Ovary (tissue), 9 donors: ENCODE measurements around the gene PWWP2B. TPM values are rescaled to one million over a fixed set of nuclear protein-coding genes. Genes with fewer than 3 reads are reported as not detected.
A peak's percentile ranks its signal among the peaks of the same experiment; 100 is the strongest.

Experiments
- DNase-seq, 5 donors: peaks; one replicate each; pipeline ENCODE4 v3.0.0-alpha.2; 2019 to 2020
- H3K27ac ChIP-seq, 2 donors: fragments of 200-600 bp; one replicate each; pipeline versions ENCODE4 v1.5.1 to v1.8.0; 2019 to 2022
- H3K27me3 ChIP-seq: fragments of 200-600 bp; one replicate; pipeline ENCODE4 v1.8.0; 2022
- H3K36me3 ChIP-seq: fragments of 200-600 bp; sonication (generic); one replicate; pipeline ENCODE4 v1.5.1; 2019
- H3K4me1 ChIP-seq: one replicate; pipeline ENCODE4 v1.8.1; 2013; ENCODE audit warnings: mild to moderate bottlenecking, moderate library complexity; ENCODE audit not compliant: insufficient read depth
- H3K4me3 ChIP-seq: fragments of 200-600 bp; sonication (generic); one replicate; pipeline ENCODE4 v1.5.1; 2017
- H3K9me3 ChIP-seq, 2 donors: fragments of 200-600 bp in 1 of 2; sonication (generic) in 1 of 2; one replicate each; pipeline versions ENCODE4 v1.5.1 to v1.8.1; 2013 to 2019; ENCODE audit warnings: mild to moderate bottlenecking in 1 of 2, moderate library complexity in 1 of 2
- CTCF ChIP-seq, 3 donors: fragments of 450-650 bp in 2 of 3; fragments of 200-600 bp in 1 of 3; IDR thresholded peaks; one replicate each; pipeline versions ENCODE4 v1.5.1 to v1.8.0; 2016 to 2022; ENCODE audit warnings: antibody characterized with exemption in 3 of 3, mild to moderate bottlenecking in 1 of 3
- EP300 ChIP-seq: sonication (generic); formaldehyde crosslinking; IDR thresholded peaks from one replicate; pipeline ENCODE4 v1.6.1; 2017; ENCODE audit warnings: antibody characterized with exemption
- POLR2A ChIP-seq: fragments of 450-650 bp; IDR thresholded peaks from one replicate; pipeline ENCODE4 v1.6.1; 2017; ENCODE audit warnings: antibody characterized with exemption, mild to moderate bottlenecking, moderate library complexity
- WGBS, 3 donors: extraction: QIAGEN DNeasy Blood & Tissue Kit in 1 of 3; methylation state at CpG; one replicate each; pipeline versions ENCODE4 v1.1.5 to v1.1.7; 2013 to 2017; 5-methylcytosine and 5-hydroxymethylcytosine counted together
- intact Hi-C, 4 donors: fragments of 100-400 bp; cut with DNase I; formaldehyde crosslinking; loops; one replicate each; pipeline versions ENCODE4 v1.11.0 to v1.15.1; 2022 to 2023
- polyA plus RNA-seq, 2 donors: library from polyadenylated mRNA; stranded (reverse); fragments of 200-250 nt in 1 of 2; fragments of 350-450 nt in 1 of 2; fragmentation: Illumina TruSeq in 1 of 2; extraction: RNeasy Lipid Tissue Mini Kit (QIAGEN cat#74804) in 1 of 2; gene quantifications; one replicate each; pipeline ENCODE4 v1.2.3, GENCODE V29; 2013 to 2014
- total RNA-seq, 7 donors: library from RNA; depleted of rRNA in 2 of 7; stranded (reverse); fragments of >200 nt in 2 of 7; fragmentation: NEBNext Ultra II Directional in 3 of 7; extraction: Animal tissue kit (Norgen Biotek cat#: 25700) in 3 of 7; gene quantifications; one replicate each; pipeline versions ENCODE4 v1.1.0 to v1.2.4, GENCODE V29; 2016 to 2023
- donor health status: DM: no; HTN: no; CAD: no; lungs with moderate emphysema.
- donor health status: DM: no; HTN: no; CAD: no.
- donor health status: Bipolar disorder and iron deficiency.
- donor health status: DM: yes; HTN: yes; CAD: no.
- donor health status: DM: no; HTN: no; CAD: no.
- donor health status: DM: yes; HTN: yes; CAD: no.

Gene PWWP2B
- total and polyA plus RNA-seq, 9 donors: 1.1 to 26.0 (median 14.9) TPM

- Histone ChIP-seq H3K4me1 (peaks cover 6% of the 10 kb centered on the region), H3K36me3 (no peaks in the 10 kb centered on the region), H3K27me3 (no peaks in the 10 kb centered on the region), H3K9me3 (no peaks in the 10 kb centered on the region), H3K27ac (no peak overlapping the region), H3K4me3 (no peak overlapping the region)
- TF ChIP-seq CTCF (IDR thresholded peaks at IDR 0.05) (no peak), EP300 (no peak), POLR2A (no peak)
- intact Hi-C loops: no loop called here
- DNase-seq: peak in 1 of 5 donors; percentile 31
- WGBS, 3 donors: 87 to 89% (median 89%) methylated on average over 17 of the region's 17 CpGs
Observed at GRCh38 chr10:132446195-132446581, 49.2 kb downstream of the PWWP2B start.

- Histone ChIP-seq H3K4me1 (peaks cover 6% of the 10 kb centered on the region), H3K4me3 (no peak overlapping the region), H3K27ac (peak overlapping the region in 1 of 2 donors; percentile 54), H3K27me3 (no peaks in the 10 kb centered on the region), H3K9me3 (no peaks in the 10 kb centered on the region), H3K36me3 (no peaks in the 10 kb centered on the region)
- peak in 2 of 5 donors; percentile 58 to 67 for DNase-seq
- intact Hi-C loops: no loop called here
- 47 to 54% (median 49%) methylated on average over 11 to 17 of the region's 17 CpGs for WGBS, 3 donors
- TF ChIP-seq CTCF (IDR thresholded peaks at IDR 0.05) (peak in 1 of 3 donors; percentile 22), EP300 (no peak)
Observed at GRCh38 chr10:132446661-132447445, 49.9 kb downstream of the PWWP2B start.

GRCh38 chr10:132447446-132448247 lies 50.6 kb downstream of the PWWP2B start:
- Histone ChIP-seq H3K4me1 (peaks cover 7% of the 10 kb centered on the region), H3K4me3 (no peak overlapping the region), H3K9me3 (no peaks in the 10 kb centered on the region), H3K27ac (peak overlapping the region in 1 of 2 donors; percentile 54), H3K27me3 (no peaks in the 10 kb centered on the region), H3K36me3 (no peaks in the 10 kb centered on the region)
- 67 to 74% (median 69%) methylated on average over 29 of the region's 29 CpGs for WGBS, 3 donors
- intact Hi-C loops: no loop called here
- TF ChIP-seq CTCF (IDR thresholded peaks at IDR 0.05): no peak
- TF ChIP-seq POLR2A: no peak
- no peak for TF ChIP-seq EP300
- peak in 2 of 5 donors; percentile 47 to 63 for DNase-seq

- intact Hi-C loops: no loop called here
- Histone ChIP-seq H3K4me3 (no peak overlapping the region), H3K4me1 (peaks cover 9% of the 10 kb centered on the region), H3K27me3 (no peaks in the 10 kb centered on the region), H3K27ac (peak overlapping the region in 1 of 2 donors; percentile 54), H3K36me3 (no peaks in the 10 kb centered on the region), H3K9me3 (no peaks in the 10 kb centered on the region)
- 73 to 78% (median 78%) methylated on average over 15 of the region's 15 CpGs for WGBS, 3 donors
- TF ChIP-seq CTCF (IDR thresholded peaks at IDR 0.05): no peak
- no peak for TF ChIP-seq EP300
- no peak for TF ChIP-seq POLR2A
- peak in 1 of 5 donors; percentile 73 for DNase-seq
Observed at GRCh38 chr10:132448248-132448731, 51.3 kb downstream of the PWWP2B start.
